A673 (cell line): Measurements from ENCODE around the gene TUBB4A. TPM values are rescaled to one million over a fixed set of nuclear protein-coding genes. Genes with fewer than 3 reads are reported as not detected.
"Not testable (repeated sequence)": the region's sequence is repeated elsewhere in the genome, so short reads cannot be mapped to it uniquely, and the experiment has no call there.

ENCODE experiments used
- BruUV-seq: library from RNA; stranded (reverse); fragments of 400-500 nt; replicated peaks from 2 replicates; lab custom pipeline; 2021; lab: Mats Ljungman, UMichigan
- CTCF ChIA-PET: fragments of 300-600 bp; sonication (Branson Sonifier 250); formaldehyde crosslinking; loops from one replicate; lab custom pipeline; 2022; ENCODE audit warnings: antibody characterized with exemption; lab: Charles Lee
- POLR2A ChIA-PET: fragments of 300-600 bp; sonication (Branson Sonifier 250); formaldehyde crosslinking; loops from one replicate; lab custom pipeline; 2022; ENCODE audit warnings: antibody characterized with exemption; ENCODE audit not compliant: low non-redundant PET; lab: Charles Lee
- DNase-seq: peaks from one replicate; pipeline ENCODE4 v3.0.0-alpha.2; 2015; ENCODE audit warnings: low spot score
- H3K27ac ChIP-seq: fragments of 200-600 bp; sonication (generic); 2 replicates; pipeline ENCODE4 v1.5.1; 2016; ENCODE audit warnings: mixed run types, low read depth, mild to moderate bottlenecking, mixed read lengths, antibody characterized with exemption, low read length; ENCODE audit not compliant: poor library complexity, severe bottlenecking
- H3K27me3 ChIP-seq: fragments of 200-600 bp; sonication (generic); replicated peaks from 2 replicates; pipeline ENCODE4 v1.6.1; 2017; ENCODE audit warnings: mixed run types, low read depth, mild to moderate bottlenecking, mixed read lengths, antibody characterized with exemption, low read length; ENCODE audit not compliant: insufficient read depth, poor library complexity
- H3K36me3 ChIP-seq: fragments of 200-600 bp; sonication (generic); 2 replicates; pipeline ENCODE4 v1.6.1; 2016; ENCODE audit warnings: mixed run types, mild to moderate bottlenecking, mixed read lengths, antibody characterized with exemption, low read length; ENCODE audit not compliant: insufficient read depth, poor library complexity, severe bottlenecking
- H3K4me1 ChIP-seq: fragments of 200-600 bp; sonication (generic); 2 replicates; pipeline ENCODE4 v1.6.1; 2017; ENCODE audit warnings: mixed run types, mild to moderate bottlenecking, mixed read lengths, antibody characterized with exemption, low read length; ENCODE audit not compliant: insufficient read depth, poor library complexity, severe bottlenecking
- H3K4me3 ChIP-seq: fragments of 200-600 bp; sonication (generic); 2 replicates; pipeline ENCODE4 v1.5.1; 2016; ENCODE audit warnings: low read depth, mixed run types, mild to moderate bottlenecking, mixed read lengths, low read length; ENCODE audit not compliant: poor library complexity, severe bottlenecking
- H3K9me3 ChIP-seq: fragments of 200-600 bp; sonication (generic); 2 replicates; pipeline ENCODE4 v1.6.1; 2016; ENCODE audit warnings: mixed run types, low read depth, mild to moderate bottlenecking, mixed read lengths, antibody characterized with exemption, low read length; ENCODE audit not compliant: poor library complexity, severe bottlenecking
- CTCF ChIP-seq: fragments of 300-800, 200-600 bp; sonication (generic); conservative IDR thresholded peaks from 2 replicates; pipeline ENCODE4 v1.5.1; 2017; ENCODE audit warnings: low read depth, mild to moderate bottlenecking, antibody characterized with exemption, low read length, moderate library complexity, mixed read lengths
- EZH2 ChIP-seq: fragments of 200-600 bp; sonication (generic); IDR thresholded peaks from 2 replicates; pipeline ENCODE4 v1.6.1; 2017; ENCODE audit warnings: borderline replicate concordance, low read depth, mild to moderate bottlenecking, mixed read lengths, antibody characterized with exemption, low read length; ENCODE audit not compliant: poor library complexity, severe bottlenecking
- intact Hi-C: fragments of 100-400 bp; cut with micrococcal nuclease; formaldehyde crosslinking; loops from one replicate; pipeline ENCODE4 v1.10.0; 2022; ENCODE audit not compliant: unreplicated experiment
- total RNA-seq: library from RNA; stranded (reverse); gene quantifications from 2 replicates; pipeline ENCODE4 v1.2.3, GENCODE V29; 2021

The TUBB4A gene
- total RNA-seq, 1 experiment from 2014 or later, result 27.0 TPM

GRCh38 chr19:6514089-6514488, 12.0 kb upstream of the TUBB4A start:
- no peaks in the 10 kb centered on the region for H3K9me3 ChIP-seq
- ChIA-PET POLR2A (no interaction called here), CTCF (no interaction called here)
- no TSS peak for BruUV-seq
- intact Hi-C loops, result no loop called here
- TF ChIP-seq EZH2 (no peak), CTCF (no peak)
- H3K27ac ChIP-seq, result no peak overlapping the region
- DNase-seq, result no peak
- H3K36me3 ChIP-seq, result no peaks in the 10 kb centered on the region
- H3K27me3 ChIP-seq, result no peaks in the 10 kb centered on the region
- H3K4me1 ChIP-seq, result peaks cover 4% of the 10 kb centered on the region
- H3K4me3 ChIP-seq, result no peak overlapping the region

GRCh38 chr19:6510618-6511017, 8.5 kb upstream of the TUBB4A start:
- Histone ChIP-seq H3K4me3 (no peak overlapping the region), H3K27ac (no peak overlapping the region), H3K4me1 (no peaks in the 10 kb centered on the region), H3K36me3 (no peaks in the 10 kb centered on the region), H3K27me3 (no peaks in the 10 kb centered on the region), H3K9me3 (no peaks in the 10 kb centered on the region)
- POLR2A ChIA-PET, result no interaction called here
- BruUV-seq, result no TSS peak
- intact Hi-C loops, result no loop called here
- no peak for DNase-seq
- CTCF ChIA-PET, result no interaction called here
- TF ChIP-seq CTCF, result no peak
- TF ChIP-seq EZH2, result no peak

GRCh38 chr19:6509118-6509971, 7.2 kb upstream of the TUBB4A start:
- H3K27ac ChIP-seq, result no peak overlapping the region
- no peaks in the 10 kb centered on the region for H3K9me3 ChIP-seq
- H3K4me1 ChIP-seq, result no peaks in the 10 kb centered on the region
- CTCF ChIA-PET, result no interaction called here
- no peaks in the 10 kb centered on the region for H3K27me3 ChIP-seq
- no peak for DNase-seq
- no peak for TF ChIP-seq EZH2
- no peak for TF ChIP-seq CTCF
- H3K36me3 ChIP-seq, result no peaks in the 10 kb centered on the region
- BruUV-seq, result no TSS peak
- POLR2A ChIA-PET, result no interaction called here
- intact Hi-C loops, result no loop called here
- H3K4me3 ChIP-seq, result no peak overlapping the region

- POLR2A ChIA-PET, H3K4me1 ChIP-seq, H3K9me3 ChIP-seq, intact Hi-C loops, H3K27ac ChIP-seq, H3K27me3 ChIP-seq, H3K4me3 ChIP-seq, DNase-seq, BruUV-seq, H3K36me3 ChIP-seq, CTCF ChIA-PET: not testable (repeated sequence)
Measured at GRCh38 chr19:6508028-6508771, 6.1 kb upstream of the TUBB4A start.
